Thyroid gland (tissue), 4 donors: ENCODE measurements around the gene MEIOSIN.

Experiments used
- POLR2A ChIP-seq, 2 donors: fragments of 450-650 bp; IDR thresholded peaks; one replicate each; pipeline ENCODE4 v1.6.1; 2017; ENCODE audit warnings: antibody characterized with exemption in 2 of 2, mild to moderate bottlenecking in 2 of 2, moderate library complexity in 1 of 2
- TF ChIP-seq, protein P1 (sequence below), 6 experiments: fragments of 200-600 bp in 3 of 6; fragments of 450-650 bp in 3 of 6; sonication (generic) in 3 of 6; IDR thresholded peaks; one replicate each; pipeline ENCODE4 v1.5.1; 2016 to 2019; ENCODE audit warnings: antibody characterized with exemption in 6 of 6, mild to moderate bottlenecking in 2 of 6, inconsistent platforms in 1 of 6, moderate library complexity in 1 of 6

DNA sequence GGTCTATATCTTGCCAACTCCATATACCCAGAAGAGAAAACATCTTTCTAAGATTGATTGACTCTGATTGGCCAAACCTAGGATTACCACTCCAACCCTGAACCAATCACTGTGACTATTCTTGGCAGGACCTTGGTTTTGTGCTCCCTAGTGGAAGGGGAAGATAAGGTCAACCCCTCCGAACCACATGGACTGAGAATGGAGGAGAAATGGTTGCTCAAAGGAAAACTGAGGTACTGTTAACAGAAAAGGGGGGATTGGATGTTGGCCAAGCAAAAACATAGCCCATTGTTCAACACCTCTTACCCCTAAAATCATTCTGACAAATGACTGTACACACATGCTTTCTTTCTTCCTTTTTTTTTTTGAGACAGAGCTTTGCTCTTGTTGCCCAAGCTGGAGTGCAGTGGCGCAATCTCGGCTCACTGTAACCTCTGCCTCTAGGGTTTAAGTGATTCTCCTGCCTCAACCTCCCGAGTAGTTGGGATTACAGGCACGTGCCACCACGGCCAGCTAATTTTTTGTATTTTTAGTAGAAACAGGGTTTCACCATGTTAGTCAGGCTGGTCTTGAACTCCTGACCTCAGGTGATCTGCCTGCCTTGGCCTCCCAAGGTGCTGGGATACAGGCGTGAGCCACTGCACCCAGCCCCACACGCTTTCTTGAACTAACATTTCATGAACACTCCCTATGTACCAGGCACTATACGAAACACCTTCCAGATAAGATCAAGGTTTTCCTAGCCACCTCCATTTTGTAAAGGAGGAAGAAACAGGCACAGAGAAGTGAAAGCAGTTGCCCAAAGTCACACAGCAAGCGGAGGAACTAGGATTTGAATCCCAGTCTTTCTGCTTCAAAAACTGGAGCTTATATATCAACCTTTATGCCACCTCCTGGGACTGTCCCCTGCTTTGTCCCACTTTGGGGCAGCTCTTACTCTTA lies 6.5 kb downstream of the MEIOSIN start:
- TF ChIP-seq, protein P1, sequence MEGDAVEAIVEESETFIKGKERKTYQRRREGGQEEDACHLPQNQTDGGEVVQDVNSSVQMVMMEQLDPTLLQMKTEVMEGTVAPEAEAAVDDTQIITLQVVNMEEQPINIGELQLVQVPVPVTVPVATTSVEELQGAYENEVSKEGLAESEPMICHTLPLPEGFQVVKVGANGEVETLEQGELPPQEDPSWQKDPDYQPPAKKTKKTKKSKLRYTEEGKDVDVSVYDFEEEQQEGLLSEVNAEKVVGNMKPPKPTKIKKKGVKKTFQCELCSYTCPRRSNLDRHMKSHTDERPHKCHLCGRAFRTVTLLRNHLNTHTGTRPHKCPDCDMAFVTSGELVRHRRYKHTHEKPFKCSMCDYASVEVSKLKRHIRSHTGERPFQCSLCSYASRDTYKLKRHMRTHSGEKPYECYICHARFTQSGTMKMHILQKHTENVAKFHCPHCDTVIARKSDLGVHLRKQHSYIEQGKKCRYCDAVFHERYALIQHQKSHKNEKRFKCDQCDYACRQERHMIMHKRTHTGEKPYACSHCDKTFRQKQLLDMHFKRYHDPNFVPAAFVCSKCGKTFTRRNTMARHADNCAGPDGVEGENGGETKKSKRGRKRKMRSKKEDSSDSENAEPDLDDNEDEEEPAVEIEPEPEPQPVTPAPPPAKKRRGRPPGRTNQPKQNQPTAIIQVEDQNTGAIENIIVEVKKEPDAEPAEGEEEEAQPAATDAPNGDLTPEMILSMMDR (IDR thresholded peaks at IDR 0.05): no peak
- TF ChIP-seq POLR2A (IDR thresholded peaks at IDR 0.05): no peak
